ENCODE data around the gene CD48.
A peak's percentile ranks its signal among the peaks of the same experiment; 100 is the strongest.

Gene CD48

DNA sequence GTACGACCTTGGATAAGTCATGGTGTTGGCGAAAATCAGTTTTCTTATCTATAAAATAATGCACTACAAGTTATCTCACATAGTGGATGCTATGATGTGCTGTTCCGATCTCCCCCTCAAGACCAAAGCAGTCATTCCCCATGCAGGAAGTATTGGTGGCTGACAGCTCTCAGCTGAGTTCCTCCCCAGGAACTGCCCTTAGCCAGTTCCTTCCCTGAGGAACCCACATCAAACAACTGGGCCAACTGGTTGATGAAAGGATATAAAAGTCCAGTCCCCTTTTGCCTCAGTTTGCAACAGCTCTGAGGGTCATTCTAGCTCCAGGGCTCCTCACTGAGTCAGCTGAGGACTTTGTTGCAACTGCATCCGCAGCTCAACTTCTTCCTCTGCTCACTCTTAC lies 48.7 kb downstream of the CD48 start:
- Histone ChIP-seq H3K79me2 (ENCODE audit: control insufficient read depth, insufficient read depth, low read length) (no peaks in the 10 kb centered on the region), H3K36me3 (ENCODE audit: control insufficient read depth, insufficient read depth, low read length) (no peaks in the 10 kb centered on the region), H3K79me1 (ENCODE audit: low read length) (no peaks in the 10 kb centered on the region), H3K23ac (ENCODE audit: low read length) (no peak overlapping the region), H4K5ac (ENCODE audit: low read length) (peak overlapping the region; percentile 27), H3K27me3 (ENCODE audit: insufficient read depth, low read length, poor library complexity) (no peaks in the 10 kb centered on the region), H2BK5ac (ENCODE audit: low read length) (peak overlapping the region; percentile 70), H3K4me3 (ENCODE audit: low read length) (no peak overlapping the region), H3K4ac (ENCODE audit: low read depth, low read length) (peak overlapping the region; percentile 93), H2AK5ac (ENCODE audit: low read length) (peak overlapping the region; percentile 3), H3K9ac (ENCODE audit: low read length) (no peak overlapping the region), H2BK15ac (replicated peaks; ENCODE audit: low read depth) (peak overlapping the region; percentile 43), H2BK120ac (ENCODE audit: low read depth, low read length) (peak overlapping the region; percentile 89), H3K4me1 (ENCODE audit: control insufficient read depth, low read depth, low read length) (peaks cover 8% of the 10 kb centered on the region), H3K56ac (ENCODE audit: low read length) (peak overlapping the region; percentile 34), H3K27ac (ENCODE audit: low read depth, low read length) (no peak overlapping the region), H4K8ac (ENCODE audit: low read depth, low read length) (no peak overlapping the region), H3K18ac (ENCODE audit: low read length) (peak overlapping the region; percentile 100), H3K4me2 (ENCODE audit: low read length) (no peak overlapping the region)
- no peak for DNase-seq
- WGBS (ENCODE audit: extremely low coverage, insufficient coverage, low lambda C conversion rate) = no CpG with 5 or more reads among the region's 4 CpGs

DNA sequence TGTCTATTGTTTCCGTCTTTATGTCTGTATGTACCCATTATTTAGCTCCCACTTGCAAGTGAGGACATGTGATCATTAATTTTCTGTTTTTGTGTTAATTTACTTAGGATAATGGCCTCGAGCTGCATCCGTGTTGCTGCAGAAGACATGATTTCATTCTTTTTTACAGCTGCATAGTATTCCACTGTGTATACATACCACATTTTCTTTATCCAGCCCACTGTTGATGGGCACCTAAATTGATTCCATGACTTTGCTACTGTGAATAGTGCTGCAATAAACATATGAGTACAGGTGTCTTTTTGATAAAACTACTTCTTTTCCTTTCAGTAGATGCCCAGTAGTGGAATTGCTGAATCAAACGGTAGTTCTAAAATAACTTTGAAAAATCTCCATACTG lies 52.1 kb downstream of the CD48 start:
- no peak overlapping the region for H3K4me3 ChIP-seq (ENCODE audit: low read length)
- H3K9ac ChIP-seq (ENCODE audit: low read length) = no peak overlapping the region
- H3K27ac ChIP-seq (ENCODE audit: low read depth, low read length) = no peak overlapping the region
- H3K79me2 ChIP-seq (ENCODE audit: control insufficient read depth, insufficient read depth, low read length) = no peaks in the 10 kb centered on the region
- no CpG with 5 or more reads among the region's 4 CpGs for WGBS (ENCODE audit: extremely low coverage, insufficient coverage, low lambda C conversion rate)
- no peak for DNase-seq
- H3K18ac ChIP-seq (ENCODE audit: low read length) = no peak overlapping the region
- H3K4ac ChIP-seq (ENCODE audit: low read depth, low read length) = no peak overlapping the region
- peak overlapping the region; percentile 65 for H4K8ac ChIP-seq (ENCODE audit: low read depth, low read length)
- no peak overlapping the region for H2BK5ac ChIP-seq (ENCODE audit: low read length)
- no peaks in the 10 kb centered on the region for H3K36me3 ChIP-seq (ENCODE audit: control insufficient read depth, insufficient read depth, low read length)
- H2AK5ac ChIP-seq (ENCODE audit: low read length) = peak overlapping the region; percentile 47
- H3K79me1 ChIP-seq (ENCODE audit: low read length) = no peaks in the 10 kb centered on the region
- H2BK120ac ChIP-seq (ENCODE audit: low read depth, low read length) = no peak overlapping the region
- H3K4me2 ChIP-seq (ENCODE audit: low read length) = no peak overlapping the region
- peaks cover 6% of the 10 kb centered on the region for H3K4me1 ChIP-seq (ENCODE audit: control insufficient read depth, low read depth, low read length)
- no peak overlapping the region for H3K23ac ChIP-seq (ENCODE audit: low read length)
- H3K56ac ChIP-seq (ENCODE audit: low read length) = no peak overlapping the region
- H3K27me3 ChIP-seq (ENCODE audit: insufficient read depth, low read length, poor library complexity) = no peaks in the 10 kb centered on the region
- peak overlapping the region; percentile 84 for H4K5ac ChIP-seq (ENCODE audit: low read length)
- peak overlapping the region; percentile 60 for H2BK15ac ChIP-seq (replicated peaks; ENCODE audit: low read depth)

DNA sequence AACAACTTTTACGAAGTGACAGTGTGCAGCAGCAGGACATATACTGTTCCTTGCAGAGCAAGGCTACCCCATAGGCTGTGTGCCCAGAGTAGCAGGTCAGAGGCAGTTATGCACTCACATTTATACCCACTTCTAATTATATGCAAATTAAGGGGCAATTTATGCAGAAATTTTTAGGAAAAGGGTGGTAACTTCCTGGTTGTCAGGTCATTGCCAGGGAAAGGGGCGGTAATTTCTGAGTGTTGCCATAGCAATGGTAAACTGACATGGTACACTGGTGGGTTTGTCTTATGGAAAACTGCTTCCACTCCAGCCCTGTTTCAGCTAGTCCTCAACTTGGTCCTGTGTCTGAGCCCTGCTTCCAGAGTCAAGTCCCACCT lies 52.8 kb downstream of the CD48 start:
- Histone ChIP-seq H3K27me3 (ENCODE audit: insufficient read depth, low read length, poor library complexity) (no peaks in the 10 kb centered on the region), H3K79me1 (ENCODE audit: low read length) (no peaks in the 10 kb centered on the region), H4K5ac (ENCODE audit: low read length) (peak overlapping the region; percentile 22), H3K36me3 (ENCODE audit: control insufficient read depth, insufficient read depth, low read length) (no peaks in the 10 kb centered on the region), H3K27ac (ENCODE audit: low read depth, low read length) (peak overlapping the region; percentile 86), H3K23ac (ENCODE audit: low read length) (no peak overlapping the region), H3K9ac (ENCODE audit: low read length) (peak overlapping the region; percentile 14), H3K18ac (ENCODE audit: low read length) (peak overlapping the region; percentile 96), H2BK120ac (ENCODE audit: low read depth, low read length) (peak overlapping the region; percentile 56), H4K8ac (ENCODE audit: low read depth, low read length) (no peak overlapping the region), H2BK15ac (replicated peaks; ENCODE audit: low read depth) (no peak overlapping the region), H3K4me2 (ENCODE audit: low read length) (no peak overlapping the region), H3K4me3 (ENCODE audit: low read length) (no peak overlapping the region), H3K4ac (ENCODE audit: low read depth, low read length) (peak overlapping the region; percentile 98), H3K79me2 (ENCODE audit: control insufficient read depth, insufficient read depth, low read length) (no peaks in the 10 kb centered on the region), H2AK5ac (ENCODE audit: low read length) (peak overlapping the region; percentile 34), H3K4me1 (ENCODE audit: control insufficient read depth, low read depth, low read length) (peaks cover 8% of the 10 kb centered on the region), H2BK5ac (ENCODE audit: low read length) (peak overlapping the region; percentile 76), H3K56ac (ENCODE audit: low read length) (peak overlapping the region; percentile 69)
- WGBS (ENCODE audit: extremely low coverage, insufficient coverage, low lambda C conversion rate) = no CpG with 5 or more reads among the region's 2 CpGs
- peak; percentile 91 for DNase-seq

DNA sequence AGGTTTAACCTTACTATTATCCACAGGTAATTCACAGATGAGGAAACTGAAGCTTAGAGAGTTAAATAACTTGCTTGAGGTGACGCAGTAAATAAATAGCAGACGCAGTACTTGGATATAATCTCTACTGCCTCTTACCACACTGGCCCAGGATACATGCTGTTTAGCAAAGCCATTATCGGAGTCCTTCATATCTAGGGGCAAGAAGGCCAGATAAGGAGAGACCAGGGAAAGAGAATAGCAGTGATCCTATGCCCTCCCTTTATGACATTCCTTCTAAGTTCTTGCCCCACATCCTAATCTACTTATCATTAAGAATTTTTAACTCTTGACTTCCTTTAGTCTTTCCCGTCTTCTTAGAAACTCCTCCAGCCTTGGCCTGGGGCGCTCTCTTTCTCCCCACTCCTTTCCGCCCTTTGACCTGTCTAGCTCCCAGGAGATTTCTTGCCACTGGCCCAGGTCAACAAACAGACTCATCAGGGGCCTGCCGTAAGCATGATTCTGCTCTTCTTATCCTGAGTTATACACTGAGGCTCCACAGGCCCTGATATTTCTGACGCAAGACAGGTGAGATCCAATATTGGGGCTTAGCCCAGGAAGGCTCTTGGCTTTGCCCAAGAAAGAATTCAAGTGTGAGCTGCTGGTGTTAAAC lies 53.3 kb downstream of the CD48 start:
- no peak overlapping the region for H3K4me3 ChIP-seq (ENCODE audit: low read length)
- H2BK120ac ChIP-seq (ENCODE audit: low read depth, low read length) = peak overlapping the region; percentile 56
- H3K79me1 ChIP-seq (ENCODE audit: low read length) = no peaks in the 10 kb centered on the region
- peak; percentile 96 for DNase-seq
- peak overlapping the region; percentile 44 for H3K9ac ChIP-seq (ENCODE audit: low read length)
- no peak overlapping the region for H4K8ac ChIP-seq (ENCODE audit: low read depth, low read length)
- no CpG with 5 or more reads among the region's 8 CpGs for WGBS (ENCODE audit: extremely low coverage, insufficient coverage, low lambda C conversion rate)
- H3K79me2 ChIP-seq (ENCODE audit: control insufficient read depth, insufficient read depth, low read length) = no peaks in the 10 kb centered on the region
- peaks cover 10% of the 10 kb centered on the region for H3K4me1 ChIP-seq (ENCODE audit: control insufficient read depth, low read depth, low read length)
- peak overlapping the region; percentile 79 for H3K56ac ChIP-seq (ENCODE audit: low read length)
- no peaks in the 10 kb centered on the region for H3K27me3 ChIP-seq (ENCODE audit: insufficient read depth, low read length, poor library complexity)
- H2BK15ac ChIP-seq (replicated peaks; ENCODE audit: low read depth) = peak overlapping the region; percentile 93
- H3K4ac ChIP-seq (ENCODE audit: low read depth, low read length) = peak overlapping the region; percentile 98
- H3K4me2 ChIP-seq (ENCODE audit: low read length) = no peak overlapping the region
- peak overlapping the region; percentile 96 for H2BK5ac ChIP-seq (ENCODE audit: low read length)
- H3K27ac ChIP-seq (ENCODE audit: low read depth, low read length) = peak overlapping the region; percentile 92
- H3K18ac ChIP-seq (ENCODE audit: low read length) = peak overlapping the region; percentile 96
- peak overlapping the region; percentile 65 for H2AK5ac ChIP-seq (ENCODE audit: low read length)
- H3K23ac ChIP-seq (ENCODE audit: low read length) = no peak overlapping the region
- H3K36me3 ChIP-seq (ENCODE audit: control insufficient read depth, insufficient read depth, low read length) = no peaks in the 10 kb centered on the region
- H4K5ac ChIP-seq (ENCODE audit: low read length) = peak overlapping the region; percentile 42

DNA sequence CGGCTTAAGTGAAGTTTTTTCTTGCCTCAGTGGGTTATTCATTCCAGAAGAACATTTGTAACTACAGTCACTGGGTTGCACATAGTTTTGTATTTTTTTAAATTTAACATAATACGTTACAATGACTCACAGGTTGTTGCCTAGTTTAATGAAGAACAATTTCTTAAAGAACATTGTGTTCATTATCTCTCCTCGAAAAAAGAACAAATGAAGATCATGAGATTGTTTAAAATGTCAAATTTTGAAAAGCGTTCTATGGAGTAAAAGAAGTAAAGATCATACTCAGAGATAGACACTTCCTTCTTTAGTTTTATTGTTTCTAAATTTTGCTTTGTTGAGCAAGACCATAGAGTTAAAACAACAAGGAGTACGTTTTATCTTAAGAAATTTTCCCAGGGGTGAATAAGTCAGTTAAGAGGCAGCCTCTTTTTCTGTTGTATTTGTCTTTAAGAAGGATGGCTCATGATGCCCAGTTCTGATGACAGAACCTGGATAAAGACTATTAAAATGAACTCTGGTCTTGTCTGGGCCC lies 54.3 kb downstream of the CD48 start:
- peak overlapping the region; percentile 93 for H2BK15ac ChIP-seq (replicated peaks; ENCODE audit: low read depth)
- DNase-seq = no peak

More for the DNA sequence above, 54.3 kb downstream of the CD48 start:
- Histone ChIP-seq H3K36me3 (ENCODE audit: control insufficient read depth, insufficient read depth, low read length) (no peaks in the 10 kb centered on the region), H4K8ac (ENCODE audit: low read depth, low read length) (no peak overlapping the region), H3K79me2 (ENCODE audit: control insufficient read depth, insufficient read depth, low read length) (no peaks in the 10 kb centered on the region), H2BK120ac (ENCODE audit: low read depth, low read length) (peak overlapping the region; percentile 96), H3K56ac (ENCODE audit: low read length) (peak overlapping the region; percentile 79), H3K27ac (ENCODE audit: low read depth, low read length) (peak overlapping the region; percentile 92), H2AK5ac (ENCODE audit: low read length) (peak overlapping the region; percentile 65), H2BK5ac (ENCODE audit: low read length) (peak overlapping the region; percentile 96), H3K79me1 (ENCODE audit: low read length) (no peaks in the 10 kb centered on the region), H3K4me2 (ENCODE audit: low read length) (no peak overlapping the region), H4K5ac (ENCODE audit: low read length) (peak overlapping the region; percentile 42), H3K27me3 (ENCODE audit: insufficient read depth, low read length, poor library complexity) (no peaks in the 10 kb centered on the region), H3K4me3 (ENCODE audit: low read length) (no peak overlapping the region), H3K4ac (ENCODE audit: low read depth, low read length) (peak overlapping the region; percentile 98), H3K4me1 (ENCODE audit: control insufficient read depth, low read depth, low read length) (peaks cover 14% of the 10 kb centered on the region), H3K18ac (ENCODE audit: low read length) (peak overlapping the region; percentile 96), H3K23ac (ENCODE audit: low read length) (no peak overlapping the region), H3K9ac (ENCODE audit: low read length) (peak overlapping the region; percentile 44)
- no CpG with 5 or more reads among the region's 5 CpGs for WGBS (ENCODE audit: extremely low coverage, insufficient coverage, low lambda C conversion rate)
